ENCODE data around the gene P3H4.

P3H4 gene

GRCh38 chr17:41769985-41770384, 41.8 kb downstream of the P3H4 start:
- no peak for DNase-seq (ENCODE audit: low spot score)

GRCh38 chr17:41769346-41769862, 42.3 kb downstream of the P3H4 start:
- no peak for DNase-seq (ENCODE audit: low spot score)

- DNase-seq (ENCODE audit: low spot score), result no peak
Measured at GRCh38 chr17:41768682-41769288, 43.0 kb downstream of the P3H4 start.

- DNase-seq (ENCODE audit: low spot score), result no peak
Measured at GRCh38 chr17:41767324-41768042, 44.3 kb downstream of the P3H4 start.

- no peak for DNase-seq (ENCODE audit: low spot score)
Measured at GRCh38 chr17:41766135-41766534, 45.6 kb downstream of the P3H4 start.

- DNase-seq (ENCODE audit: low spot score), result no peak
Measured at GRCh38 chr17:41763327-41763726, 48.4 kb downstream of the P3H4 start.

- no peak for DNase-seq (ENCODE audit: low spot score)
Measured at GRCh38 chr17:41762841-41763240, 48.9 kb downstream of the P3H4 start.

GRCh38 chr17:41762391-41762790, 49.4 kb downstream of the P3H4 start:
- no peak for DNase-seq (ENCODE audit: low spot score)

GRCh38 chr17:41760878-41761277, 50.9 kb downstream of the P3H4 start:
- no peak for DNase-seq (ENCODE audit: low spot score)

GRCh38 chr17:41758601-41759000, 53.1 kb downstream of the P3H4 start:
- no peak for DNase-seq (ENCODE audit: low spot score)

GRCh38 chr17:41754066-41754465, 57.7 kb downstream of the P3H4 start:
- DNase-seq (ENCODE audit: low spot score), result no peak
